SK-N-SH (cell line): ENCODE measurements around the gene RAB3IL1. TPM values are rescaled to one million over a fixed set of nuclear protein-coding genes. Genes with fewer than 3 reads are reported as not detected.
"Not testable (repeated sequence)": the region's sequence is repeated elsewhere in the genome, so short reads cannot be mapped to it uniquely, and the experiment has no call there.

Source experiments
- CTCF ChIA-PET: fragments of 300-600, 350-600 bp; formaldehyde crosslinking; extraction: SDS; loops from one replicate; lab custom pipeline; 2021; lab: Yijun Ruan, JAX
- POLR2A ChIA-PET: fragments of 350-600 bp; sonication (Branson Sonifier 250); formaldehyde crosslinking; extraction: SDS; loops from one replicate; lab custom pipeline; 2020; ENCODE audit warnings: antibody characterized with exemption, inconsistent platforms; lab: Yijun Ruan, JAX
- DNase-seq: peaks from one replicate; pipeline ENCODE4 v3.0.0; 2012
- H2AFZ ChIP-seq: fragments of 200-600 bp; sonication (generic); 2 replicates; pipeline ENCODE4 v1.8.1; 2016; ENCODE audit warnings: antibody characterized with exemption, mild to moderate bottlenecking, low read depth
- H3F3A ChIP-seq: fragments of 200-600 bp; sonication (generic); replicated peaks from 2 replicates; pipeline ENCODE3; 2016; ENCODE audit warnings: antibody characterized with exemption, mild to moderate bottlenecking; ENCODE audit not compliant: insufficient read depth
- H3K27ac ChIP-seq, 2 experiments: fragments of 200-500 bp in 1 of 2; fragments of 200-600 bp in 1 of 2; sonication (Bioruptor generic) in 1 of 2; sonication (generic), shearing (Covaris generic) in 1 of 2; 2 replicates each; pipeline versions ENCODE4 v1.5.1 to v1.6.1; 2014 to 2016; ENCODE audit warnings: low read depth in 2 of 2, inconsistent platforms in 1 of 2, low read length in 1 of 2, mild to moderate bottlenecking in 1 of 2, mixed read lengths in 1 of 2
- H3K27me3 ChIP-seq: fragments of 200-600 bp; sonication (generic), shearing (Covaris generic); 2 replicates; pipeline ENCODE4 v1.6.1; 2016; ENCODE audit warnings: mixed run types; ENCODE audit not compliant: insufficient read depth
- H3K36me3 ChIP-seq, 2 experiments: fragments of 200-500 bp in 1 of 2; fragments of 200-600 bp in 1 of 2; sonication (Bioruptor generic) in 1 of 2; sonication (generic) in 1 of 2; replicated peaks in 1 of 2; 2 replicates each; pipeline versions ENCODE3 to v1.5.1; 2014 to 2016; ENCODE audit warnings: low read length in 1 of 2, mild to moderate bottlenecking in 1 of 2; ENCODE audit not compliant: insufficient read depth in 2 of 2, control insufficient read depth in 1 of 2
- H3K4me1 ChIP-seq, 2 experiments: fragments of 200-500 bp in 1 of 2; fragments of 200-600 bp in 1 of 2; sonication (Bioruptor generic) in 1 of 2; sonication (generic), shearing (Covaris generic) in 1 of 2; 2 replicates each; pipeline versions ENCODE4 v1.5.1 to v1.6.1; 2014 to 2016; ENCODE audit warnings: low read depth in 1 of 2, low read length in 1 of 2, mixed run types in 1 of 2; ENCODE audit not compliant: insufficient read depth in 2 of 2, control insufficient read depth in 1 of 2
- H3K4me2 ChIP-seq: fragments of 200-600 bp; sonication (generic), shearing (Covaris generic); 2 replicates; pipeline ENCODE4 v1.6.1; 2017; ENCODE audit warnings: mixed run types
- H3K4me3 ChIP-seq, 2 experiments: fragments of 200-500 bp in 1 of 2; fragments of 200-600 bp in 1 of 2; sonication (Bioruptor generic) in 1 of 2; sonication (generic), shearing (Covaris generic) in 1 of 2; 2 replicates each; pipeline versions ENCODE4 v1.5.1 to v1.8.1; 2014 to 2016; ENCODE audit warnings: low read depth in 2 of 2, inconsistent platforms in 1 of 2, low read length in 1 of 2, mild to moderate bottlenecking in 1 of 2, mixed read lengths in 1 of 2, moderate library complexity in 1 of 2
- H3K79me2 ChIP-seq: fragments of 200-600 bp; sonication (generic); 2 replicates; pipeline ENCODE4 v1.8.1; 2017; ENCODE audit warnings: mild to moderate bottlenecking; ENCODE audit not compliant: insufficient read depth
- H3K9ac ChIP-seq: fragments of 200-600 bp; sonication (generic); 2 replicates; pipeline ENCODE4 v1.6.1; 2017; ENCODE audit warnings: mixed run types
- H3K9me2 ChIP-seq: fragments of 200-600 bp; sonication (generic); 2 replicates; pipeline ENCODE4 v1.6.1; 2017; ENCODE audit warnings: mixed run types
- H3K9me3 ChIP-seq: fragments of 200-600 bp; sonication (generic); 2 replicates; pipeline ENCODE4 v1.6.1; 2017; ENCODE audit warnings: mixed run types, mild to moderate bottlenecking, moderate library complexity
- H4K20me1 ChIP-seq: fragments of 200-600 bp; sonication (generic); 2 replicates; pipeline ENCODE4 v1.6.1; 2017; ENCODE audit warnings: mild to moderate bottlenecking, mixed run types; ENCODE audit not compliant: insufficient read depth
- CHD2 ChIP-seq: fragments of 150-350 bp; IDR thresholded peaks from 2 replicates; pipeline ENCODE4 v1.6.1; 2018; ENCODE audit warnings: low read length; ENCODE audit not compliant: partially characterized antibody
- ELF1 ChIP-seq: IDR thresholded peaks from 2 replicates; pipeline ENCODE4 v1.4.0; 2012
- EP300 ChIP-seq, 2 experiments: IDR thresholded peaks; 2 replicates each; pipeline versions ENCODE4 v1.4.0 to v1.6.1; 2012; ENCODE audit warnings: borderline replicate concordance in 1 of 2, low read depth in 1 of 2, low read length in 1 of 2
- FOSL2 ChIP-seq: IDR thresholded peaks from 2 replicates; pipeline ENCODE4 v1.4.0; 2012; ENCODE audit warnings: low read depth, mild to moderate bottlenecking, moderate library complexity, borderline replicate concordance
- GATA2 ChIP-seq: sonication (generic); formaldehyde crosslinking; IDR thresholded peaks from 2 replicates; pipeline ENCODE4 v1.5.0; 2020; ENCODE audit warnings: mild to moderate bottlenecking, missing genetic modification reagents
- JUND ChIP-seq: IDR thresholded peaks from 2 replicates; pipeline ENCODE4 v1.4.0; 2012
- MEF2A ChIP-seq: IDR thresholded peaks from 2 replicates; pipeline ENCODE4 v1.4.0; 2012; ENCODE audit warnings: low read depth, borderline replicate concordance
- NFIC ChIP-seq: IDR thresholded peaks from 2 replicates; pipeline ENCODE4 v1.4.0; 2012; ENCODE audit warnings: borderline replicate concordance
- POLR2AphosphoS5 ChIP-seq: IDR thresholded peaks from 2 replicates; pipeline ENCODE4 v1.6.1; 2012; ENCODE audit warnings: low read depth, low read length
- RFX5 ChIP-seq: IDR thresholded peaks from 2 replicates; pipeline ENCODE4 v1.6.1; 2012; ENCODE audit warnings: mild to moderate bottlenecking, improper control_type of control experiment, low read length
- TAF1 ChIP-seq: IDR thresholded peaks from 2 replicates; pipeline ENCODE4 v1.6.1; 2012; ENCODE audit warnings: low read depth, mild to moderate bottlenecking, low read length, moderate library complexity, borderline replicate concordance
- TCF12 ChIP-seq: IDR thresholded peaks from 2 replicates; pipeline ENCODE4 v1.4.0; 2012
- TEAD4 ChIP-seq: IDR thresholded peaks from 2 replicates; pipeline ENCODE4 v1.4.0; 2012; ENCODE audit warnings: mild to moderate bottlenecking, borderline replicate concordance; ENCODE audit not compliant: insufficient read depth
- YY1 ChIP-seq: IDR thresholded peaks from 2 replicates; pipeline ENCODE4 v1.4.0; 2012; ENCODE audit warnings: low read depth, mild to moderate bottlenecking
- WGBS: methylation state at CpG from one replicate; pipeline ENCODE4 v1.1.6; 2017; ENCODE audit warnings: low lambda C conversion rate; 5-methylcytosine and 5-hydroxymethylcytosine counted together
- polyA plus RNA-seq, 3 experiments: library from polyadenylated mRNA; depleted of rRNA; stranded (reverse); fragments of >200 nt; gene quantifications; 2 replicates each; pipeline ENCODE4 v1.2.3, GENCODE V29; 2012
- TF ChIP-seq, protein P1 (sequence below): fragments of 200-600 bp; sonication (generic); IDR thresholded peaks from 2 replicates; pipeline ENCODE4 v1.6.1; 2017; ENCODE audit warnings: antibody characterized with exemption, mild to moderate bottlenecking, moderate library complexity
- TF ChIP-seq, protein P2 (sequence below): fragments of 150-350 bp; IDR thresholded peaks from 2 replicates; pipeline ENCODE4 v1.6.1; 2016; ENCODE audit warnings: mild to moderate bottlenecking, low read depth, low read length
- TF ChIP-seq, protein P3 (sequence below): IDR thresholded peaks from 2 replicates; pipeline ENCODE4 v1.4.0; 2012; ENCODE audit warnings: low read depth, borderline replicate concordance
- TF ChIP-seq, protein P4 (sequence below): IDR thresholded peaks from 2 replicates; pipeline ENCODE4 v1.4.0; 2012; ENCODE audit warnings: low read depth
- TF ChIP-seq, protein P5 (sequence below): IDR thresholded peaks from 2 replicates; pipeline ENCODE4; 2012

Gene RAB3IL1
- polyA plus RNA-seq, 1 of the 3 experiments (the other 2 are of a cell fraction), result 10.2 TPM

DNA sequence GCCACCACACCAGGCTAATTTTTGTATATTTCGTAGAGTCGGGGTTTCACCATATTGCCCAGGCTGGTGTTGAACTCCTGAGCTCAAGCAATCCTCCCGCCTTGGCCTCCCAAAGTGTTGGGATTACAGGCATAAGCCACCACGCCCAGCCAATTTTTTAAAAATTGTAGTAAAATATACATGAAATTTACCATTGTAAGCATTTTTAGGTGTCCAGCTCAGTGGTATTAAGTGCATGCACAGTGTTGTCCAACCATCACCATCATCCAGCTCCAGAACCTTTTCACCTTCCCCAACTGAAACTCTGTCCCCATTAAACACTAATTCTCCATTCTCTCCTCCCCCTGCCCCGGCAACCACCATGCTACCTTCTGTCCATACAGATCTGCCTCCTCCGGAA lies 34.5 kb downstream of the RAB3IL1 start (continued):
- no peak for TF ChIP-seq TEAD4

DNA sequence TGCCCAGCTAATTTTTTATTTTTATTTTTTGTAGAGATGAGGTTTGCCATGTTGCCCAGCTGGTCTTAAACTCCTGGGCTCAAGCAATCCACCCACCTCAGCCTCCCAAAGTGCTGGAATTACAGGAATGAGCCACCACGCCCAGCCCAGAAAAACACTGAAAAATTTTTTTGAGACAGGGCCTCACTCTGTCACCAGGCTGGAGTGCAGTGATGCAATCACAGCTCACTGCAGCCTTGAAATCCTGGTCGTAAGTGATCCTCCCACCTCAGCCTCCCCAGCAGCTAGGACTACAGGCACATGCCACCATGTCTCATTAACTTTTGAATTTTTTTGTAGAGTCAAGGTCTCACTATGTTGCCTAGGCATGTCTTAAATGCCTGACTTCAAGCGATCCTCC lies 35.1 kb downstream of the RAB3IL1 start:
- not testable (repeated sequence) for H3K9me3 ChIP-seq, H3K9ac ChIP-seq, H3K27ac ChIP-seq, H3K4me3 ChIP-seq, H3F3A ChIP-seq, H3K27me3 ChIP-seq, H4K20me1 ChIP-seq, H2AFZ ChIP-seq, H3K4me1 ChIP-seq, H3K36me3 ChIP-seq, DNase-seq, H3K4me2 ChIP-seq, H3K9me2 ChIP-seq
- WGBS, result 83% methylated on average over 3 of the region's 3 CpGs
- ChIA-PET POLR2A (interaction anchor here (1.6 kb wide), 1 partner anchor 8 kb away, joined by 4 read pairs; no protein-coding TSS in a partner anchor), CTCF (interaction anchor here (0.7 to 6.2 kb wide), 7 partner anchors 9 to 200 kb away, joined by 3 to 22 read pairs (median 11); partner anchors contain the start of gene FADS3)
- peaks cover 19% of the 10 kb centered on the region; the same call in 1 of the 2 replicates for H3K79me2 ChIP-seq

DNA sequence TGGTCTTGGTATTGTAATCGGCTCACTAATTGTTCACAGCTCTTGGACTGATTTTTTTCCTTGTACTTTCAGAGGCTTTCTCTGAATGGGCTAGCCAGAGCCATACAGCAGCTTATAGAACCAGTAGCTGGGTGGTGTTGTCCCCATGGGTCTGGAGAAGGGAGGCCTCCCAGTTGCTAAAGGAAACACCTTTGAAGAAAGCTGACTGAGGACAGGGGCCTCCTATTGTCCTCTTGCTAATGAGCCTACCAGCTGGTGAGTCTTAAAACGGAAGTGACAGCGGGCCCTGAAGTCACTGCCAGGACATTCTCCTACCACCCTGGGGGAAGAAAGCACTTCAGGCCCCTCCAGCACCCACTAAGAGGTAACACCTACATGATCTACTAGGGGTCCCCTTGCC lies 36.0 kb downstream of the RAB3IL1 start:
- no peak for DNase-seq
- Histone ChIP-seq H3K9ac (no peak overlapping the region), H2AFZ (no peak overlapping the region), H3K27ac (no peak overlapping the region), H3K4me3 (no peak overlapping the region), H3K79me2 (peaks cover 10% of the 10 kb centered on the region; the same call in 1 of the 2 replicates), H3F3A (no peaks in the 10 kb centered on the region), H3K4me2 (no peak overlapping the region), H3K4me1 (peaks cover 0 to 4% of the 10 kb centered on the region in 2 experiments; a peak in 1 of 4 replicates), H3K9me2 (no peaks in the 10 kb centered on the region), H3K9me3 (no peaks in the 10 kb centered on the region), H4K20me1 (peaks cover 7% of the 10 kb centered on the region; the same call in 1 of the 2 replicates), H3K36me3 (peaks cover 0 to 14% of the 10 kb centered on the region in 2 experiments), H3K27me3 (no peaks in the 10 kb centered on the region)
- CTCF ChIA-PET, result interaction anchor here (0.7 to 6.2 kb wide), 9 partner anchors 8 to 227 kb away, joined by 3 to 19 read pairs (median 10); partner anchors contain the start of gene FADS3
- no peak for TF ChIP-seq FOSL2
- no peak for TF ChIP-seq GATA2
- TF ChIP-seq, protein P1, sequence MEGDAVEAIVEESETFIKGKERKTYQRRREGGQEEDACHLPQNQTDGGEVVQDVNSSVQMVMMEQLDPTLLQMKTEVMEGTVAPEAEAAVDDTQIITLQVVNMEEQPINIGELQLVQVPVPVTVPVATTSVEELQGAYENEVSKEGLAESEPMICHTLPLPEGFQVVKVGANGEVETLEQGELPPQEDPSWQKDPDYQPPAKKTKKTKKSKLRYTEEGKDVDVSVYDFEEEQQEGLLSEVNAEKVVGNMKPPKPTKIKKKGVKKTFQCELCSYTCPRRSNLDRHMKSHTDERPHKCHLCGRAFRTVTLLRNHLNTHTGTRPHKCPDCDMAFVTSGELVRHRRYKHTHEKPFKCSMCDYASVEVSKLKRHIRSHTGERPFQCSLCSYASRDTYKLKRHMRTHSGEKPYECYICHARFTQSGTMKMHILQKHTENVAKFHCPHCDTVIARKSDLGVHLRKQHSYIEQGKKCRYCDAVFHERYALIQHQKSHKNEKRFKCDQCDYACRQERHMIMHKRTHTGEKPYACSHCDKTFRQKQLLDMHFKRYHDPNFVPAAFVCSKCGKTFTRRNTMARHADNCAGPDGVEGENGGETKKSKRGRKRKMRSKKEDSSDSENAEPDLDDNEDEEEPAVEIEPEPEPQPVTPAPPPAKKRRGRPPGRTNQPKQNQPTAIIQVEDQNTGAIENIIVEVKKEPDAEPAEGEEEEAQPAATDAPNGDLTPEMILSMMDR, result no peak
- no peak for TF ChIP-seq POLR2AphosphoS5
- no peak for TF ChIP-seq NFIC
- TF ChIP-seq JUND, result no peak
- TF ChIP-seq RFX5, result no peak
- no peak for TF ChIP-seq TCF12
- TF ChIP-seq CHD2, result no peak
- no peak for TF ChIP-seq TEAD4
- TF ChIP-seq EP300 (IDR thresholded peaks at IDR 0.05; ENCODE audit: borderline replicate concordance in 1 of 2, low read depth in 1 of 2, low read length in 1 of 2), result no peak
- no peak for TF ChIP-seq TAF1
- TF ChIP-seq, protein P2, sequence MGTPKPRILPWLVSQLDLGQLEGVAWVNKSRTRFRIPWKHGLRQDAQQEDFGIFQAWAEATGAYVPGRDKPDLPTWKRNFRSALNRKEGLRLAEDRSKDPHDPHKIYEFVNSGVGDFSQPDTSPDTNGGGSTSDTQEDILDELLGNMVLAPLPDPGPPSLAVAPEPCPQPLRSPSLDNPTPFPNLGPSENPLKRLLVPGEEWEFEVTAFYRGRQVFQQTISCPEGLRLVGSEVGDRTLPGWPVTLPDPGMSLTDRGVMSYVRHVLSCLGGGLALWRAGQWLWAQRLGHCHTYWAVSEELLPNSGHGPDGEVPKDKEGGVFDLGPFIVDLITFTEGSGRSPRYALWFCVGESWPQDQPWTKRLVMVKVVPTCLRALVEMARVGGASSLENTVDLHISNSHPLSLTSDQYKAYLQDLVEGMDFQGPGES, result no peak
- TF ChIP-seq, protein P3, sequence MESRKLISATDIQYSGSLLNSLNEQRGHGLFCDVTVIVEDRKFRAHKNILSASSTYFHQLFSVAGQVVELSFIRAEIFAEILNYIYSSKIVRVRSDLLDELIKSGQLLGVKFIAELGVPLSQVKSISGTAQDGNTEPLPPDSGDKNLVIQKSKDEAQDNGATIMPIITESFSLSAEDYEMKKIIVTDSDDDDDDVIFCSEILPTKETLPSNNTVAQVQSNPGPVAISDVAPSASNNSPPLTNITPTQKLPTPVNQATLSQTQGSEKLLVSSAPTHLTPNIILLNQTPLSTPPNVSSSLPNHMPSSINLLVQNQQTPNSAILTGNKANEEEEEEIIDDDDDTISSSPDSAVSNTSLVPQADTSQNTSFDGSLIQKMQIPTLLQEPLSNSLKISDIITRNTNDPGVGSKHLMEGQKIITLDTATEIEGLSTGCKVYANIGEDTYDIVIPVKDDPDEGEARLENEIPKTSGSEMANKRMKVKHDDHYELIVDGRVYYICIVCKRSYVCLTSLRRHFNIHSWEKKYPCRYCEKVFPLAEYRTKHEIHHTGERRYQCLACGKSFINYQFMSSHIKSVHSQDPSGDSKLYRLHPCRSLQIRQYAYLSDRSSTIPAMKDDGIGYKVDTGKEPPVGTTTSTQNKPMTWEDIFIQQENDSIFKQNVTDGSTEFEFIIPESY, result no peak
- no peak for TF ChIP-seq ELF1
- TF ChIP-seq MEF2A, result no peak
- TF ChIP-seq, protein P4, sequence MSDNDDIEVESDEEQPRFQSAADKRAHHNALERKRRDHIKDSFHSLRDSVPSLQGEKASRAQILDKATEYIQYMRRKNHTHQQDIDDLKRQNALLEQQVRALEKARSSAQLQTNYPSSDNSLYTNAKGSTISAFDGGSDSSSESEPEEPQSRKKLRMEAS, result no peak
- no peak for TF ChIP-seq YY1
- TF ChIP-seq, protein P5, sequence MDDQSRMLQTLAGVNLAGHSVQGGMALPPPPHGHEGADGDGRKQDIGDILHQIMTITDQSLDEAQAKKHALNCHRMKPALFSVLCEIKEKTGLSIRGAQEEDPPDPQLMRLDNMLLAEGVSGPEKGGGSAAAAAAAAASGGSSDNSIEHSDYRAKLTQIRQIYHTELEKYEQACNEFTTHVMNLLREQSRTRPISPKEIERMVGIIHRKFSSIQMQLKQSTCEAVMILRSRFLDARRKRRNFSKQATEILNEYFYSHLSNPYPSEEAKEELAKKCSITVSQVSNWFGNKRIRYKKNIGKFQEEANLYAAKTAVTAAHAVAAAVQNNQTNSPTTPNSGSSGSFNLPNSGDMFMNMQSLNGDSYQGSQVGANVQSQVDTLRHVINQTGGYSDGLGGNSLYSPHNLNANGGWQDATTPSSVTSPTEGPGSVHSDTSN, result no peak
- 83% methylated on average over 2 of the region's 3 CpGs for WGBS
- POLR2A ChIA-PET, result interaction anchor here (1.6 kb wide), 1 partner anchor 9 kb away, joined by 4 read pairs; no protein-coding TSS in a partner anchor
